Activated naive CD8-positive, alpha-beta T cell treated with anti-CD3 and anti-CD28 coated beads for 36 hours (primary cell): ENCODE measurements around the gene RNU1-1. TPM values are rescaled to one million over a fixed set of nuclear protein-coding genes. Genes with fewer than 3 reads are reported as not detected.

ENCODE experiments used
- total RNA-seq, 2 experiments: library from RNA; stranded (reverse); gene quantifications; one replicate each; pipeline ENCODE4 v1.2.3, GENCODE V29; 2021

Gene RNU1-1
- total RNA-seq, 2 experiments from 2014 or later = 874 to 961 TPM

Other genes starting within 250 kb of the RNU1-1 start
- gene FBXO42, start 161.8 kb downstream of the RNU1-1 start, total RNA-seq = 10 to 100 TPM; 14.6 to 17.7 TPM
- gene SZRD1, start 147.0 kb downstream of the RNU1-1 start, total RNA-seq = 100 to 1,000 TPM; 190 to 196 TPM
- gene SPATA21, start 76.9 kb downstream of the RNU1-1 start, total RNA-seq = not detected
- gene NECAP2, start 73.6 kb downstream of the RNU1-1 start, total RNA-seq = 10 to 100 TPM; 52.5 to 54.9 TPM
- 1 to 10 TPM; 5.5 to 5.6 TPM for gene NBPF1, start 99.3 kb upstream of the RNU1-1 start, total RNA-seq
- gene RNU1-3, start 152.7 kb upstream of the RNU1-1 start, total RNA-seq = 100 to 1,000 TPM; 874 to 961 TPM
- 100 to 1,000 TPM; 874 to 961 TPM for gene RNU1-4, start 226.2 kb upstream of the RNU1-1 start, total RNA-seq